Neural cell (in vitro differentiated cells): ENCODE data around the gene MMP25. TPM values are rescaled to one million over a fixed set of nuclear protein-coding genes. Genes with fewer than 3 reads are reported as not detected.

Source experiments
- H2AFZ ChIP-seq: fragments of 200-600, 300-800 bp; sonication (generic), shearing (Covaris generic); 2 replicates; pipeline ENCODE4 v1.6.0; 2014; ENCODE audit warnings: low read depth, mild to moderate bottlenecking, antibody characterized with exemption, low read length, moderate library complexity
- H3F3A ChIP-seq: fragments of 200-600 bp; shearing (Covaris generic); 2 replicates; pipeline ENCODE4 v1.6.1; 2016; ENCODE audit warnings: mild to moderate bottlenecking, moderate library complexity, mixed read lengths, antibody characterized with exemption, low read length; ENCODE audit not compliant: insufficient read depth, poor library complexity, severe bottlenecking
- H3K27ac ChIP-seq: fragments of 200-600, 300-800 bp; sonication (generic), shearing (Covaris generic); 2 replicates; pipeline ENCODE4 v1.5.1; 2014; ENCODE audit warnings: mild to moderate bottlenecking, low read length, moderate library complexity
- H3K27me3 ChIP-seq: fragments of 300-800, 200-600 bp; sonication (generic), shearing (Covaris generic); 2 replicates; pipeline ENCODE4 v1.6.0; 2014; ENCODE audit warnings: mild to moderate bottlenecking, low read depth, low read length, moderate library complexity; ENCODE audit not compliant: insufficient read depth
- H3K36me3 ChIP-seq: fragments of 300-800, 200-600 bp; sonication (generic), shearing (Covaris generic); 2 replicates; pipeline ENCODE4 v1.5.1; 2014; ENCODE audit warnings: mild to moderate bottlenecking, antibody characterized with exemption, low read length, moderate library complexity; ENCODE audit not compliant: insufficient read depth
- H3K4me2 ChIP-seq: fragments of 300-800, 200-600 bp; sonication (generic), shearing (Covaris generic); 2 replicates; pipeline ENCODE4 v1.6.0; 2014; ENCODE audit warnings: mild to moderate bottlenecking, low read length
- H3K4me3 ChIP-seq: fragments of 300-800, 200-600 bp; sonication (generic), shearing (Covaris generic); 2 replicates; pipeline ENCODE4 v1.5.1; 2014; ENCODE audit warnings: mild to moderate bottlenecking, low read length, moderate library complexity
- H3K79me2 ChIP-seq: fragments of 200-600 bp; shearing (Covaris generic); replicated peaks from 2 replicates; pipeline ENCODE4 v1.6.0; 2014; ENCODE audit warnings: mild to moderate bottlenecking, low read length, moderate library complexity; ENCODE audit not compliant: insufficient read depth
- H3K9ac ChIP-seq: fragments of 300-800, 200-600 bp; sonication (generic), shearing (Covaris generic); 2 replicates; pipeline ENCODE4 v1.6.1; 2016; ENCODE audit warnings: mild to moderate bottlenecking, low read length, mixed read lengths
- H3K9me2 ChIP-seq: fragments of 200-600 bp; shearing (Covaris generic); 2 replicates; pipeline ENCODE4 v1.6.1; 2016; ENCODE audit warnings: mild to moderate bottlenecking, low read length, mixed read lengths; ENCODE audit not compliant: insufficient read depth
- H3K9me3 ChIP-seq: fragments of 200-600, 300-800 bp; sonication (generic), shearing (Covaris generic); 2 replicates; pipeline ENCODE4 v1.6.1; 2016; ENCODE audit warnings: mild to moderate bottlenecking, mixed run types, low read length, moderate library complexity, mixed read lengths
- H4K20me1 ChIP-seq: fragments of 200-600 bp; shearing (Covaris generic); 2 replicates; pipeline ENCODE4 v1.6.1; 2016; ENCODE audit warnings: mild to moderate bottlenecking, mixed run types; ENCODE audit not compliant: insufficient read depth
- CTCF ChIP-seq: fragments of 450-650 bp; IDR thresholded peaks from 2 replicates; pipeline ENCODE4 v1.5.1; 2014; ENCODE audit warnings: antibody characterized with exemption, mild to moderate bottlenecking, moderate library complexity; ENCODE audit not compliant: poor library complexity, severe bottlenecking
- EP300 ChIP-seq: fragments of 450-650 bp; conservative IDR thresholded peaks from 2 replicates; pipeline ENCODE4 v1.6.1; 2014; ENCODE audit warnings: antibody characterized with exemption, mild to moderate bottlenecking, moderate library complexity; ENCODE audit not compliant: poor library complexity, severe bottlenecking
- EZH2 ChIP-seq: fragments of 200-600, 300-800 bp; shearing (Covaris generic), sonication (generic); IDR thresholded peaks from 2 replicates; pipeline ENCODE4 v1.6.1; 2014; ENCODE audit warnings: antibody characterized with exemption, low read length, borderline replicate concordance, mild to moderate bottlenecking; ENCODE audit not compliant: insufficient read depth, poor library complexity, severe bottlenecking
- MXI1 ChIP-seq: fragments of 450-650 bp; conservative IDR thresholded peaks from 2 replicates; pipeline ENCODE4 v1.6.1; 2014; ENCODE audit warnings: antibody characterized with exemption, mild to moderate bottlenecking; ENCODE audit not compliant: poor library complexity, severe bottlenecking
- POLR2AphosphoS5 ChIP-seq: IDR thresholded peaks from 2 replicates; pipeline ENCODE4 v1.6.1; 2012
- RAD21 ChIP-seq: fragments of 450-650 bp; conservative IDR thresholded peaks from 2 replicates; pipeline ENCODE4 v1.6.1; 2014; ENCODE audit warnings: antibody characterized with exemption, mild to moderate bottlenecking, moderate library complexity
- REST ChIP-seq: IDR thresholded peaks from 2 replicates; pipeline ENCODE4 v1.6.1; 2012; ENCODE audit warnings: borderline replicate concordance
- SMC3 ChIP-seq: fragments of 450-650 bp; conservative IDR thresholded peaks from 2 replicates; pipeline ENCODE4 v1.6.1; 2014; ENCODE audit warnings: antibody characterized with exemption, mild to moderate bottlenecking, moderate library complexity; ENCODE audit not compliant: poor library complexity
- TAF1 ChIP-seq: IDR thresholded peaks from 2 replicates; pipeline ENCODE4 v1.6.1; 2012; ENCODE audit warnings: low read depth
- polyA plus RNA-seq: library from polyadenylated mRNA; depleted of rRNA; stranded (reverse); fragments of >200 nt; gene quantifications from 2 replicates; pipeline ENCODE4 v1.2.3, GENCODE V29; 2014

MMP25 gene
- polyA plus RNA-seq, 1 donor from 2014 or later, result not detected

GRCh38 chr16:3009568-3010390 is 36.6 kb upstream of the MMP25 start:
- Histone ChIP-seq H4K20me1 (no peaks in the 10 kb centered on the region), H3K27ac (no peak overlapping the region), H3K9me2 (no peaks in the 10 kb centered on the region), H3K79me2 (no peaks in the 10 kb centered on the region), H3F3A (no peaks in the 10 kb centered on the region), H3K4me3 (no peak overlapping the region), H3K36me3 (no peaks in the 10 kb centered on the region), H3K9me3 (no peaks in the 10 kb centered on the region), H3K9ac (no peak overlapping the region), H3K4me2 (no peak overlapping the region), H3K27me3 (peaks cover 72% of the 10 kb centered on the region), H2AFZ (no peak overlapping the region)
- TF ChIP-seq CTCF (no peak), SMC3 (no peak), MXI1 (no peak), POLR2AphosphoS5 (no peak), EP300 (no peak), REST (no peak), EZH2 (no peak), TAF1 (no peak), RAD21 (no peak)

GRCh38 chr16:3010510-3010909 is 35.9 kb upstream of the MMP25 start:
- Histone ChIP-seq H3K9me3 (no peaks in the 10 kb centered on the region), H3K9me2 (no peaks in the 10 kb centered on the region), H3K4me3 (no peak overlapping the region), H3K9ac (no peak overlapping the region), H4K20me1 (no peaks in the 10 kb centered on the region), H3K27ac (no peak overlapping the region), H2AFZ (no peak overlapping the region), H3K27me3 (peaks cover 65% of the 10 kb centered on the region), H3K36me3 (no peaks in the 10 kb centered on the region), H3K4me2 (no peak overlapping the region), H3K79me2 (no peaks in the 10 kb centered on the region), H3F3A (no peaks in the 10 kb centered on the region)
- no peak for TF ChIP-seq RAD21
- no peak for TF ChIP-seq CTCF
- no peak for TF ChIP-seq POLR2AphosphoS5
- TF ChIP-seq EZH2, result no peak
- TF ChIP-seq TAF1, result no peak
- no peak for TF ChIP-seq MXI1
- TF ChIP-seq EP300, result no peak
- TF ChIP-seq REST, result no peak
- TF ChIP-seq SMC3, result no peak
